HUES64 (cell line): Measurements from ENCODE around the gene LPCAT1.
"Not testable (repeated sequence)": the region's sequence is repeated elsewhere in the genome, so short reads cannot be mapped to it uniquely, and the experiment has no call there.

Experiments
- H3K27ac ChIP-seq: 2 replicates; pipeline ENCODE4 v1.7.0; 2013; ENCODE audit warnings: low read depth, low read length, inconsistent platforms
- H3K27me3 ChIP-seq: 2 replicates; pipeline ENCODE4 v1.6.1; 2013; ENCODE audit warnings: mild to moderate bottlenecking, low read length; ENCODE audit not compliant: insufficient read depth
- H3K36me3 ChIP-seq: 2 replicates; pipeline ENCODE4 v1.6.1; 2013; ENCODE audit warnings: mild to moderate bottlenecking, low read length; ENCODE audit not compliant: insufficient read depth
- H3K4me1 ChIP-seq: 2 replicates; pipeline ENCODE4 v1.6.1; 2013; ENCODE audit warnings: mild to moderate bottlenecking, low read length, moderate library complexity; ENCODE audit not compliant: insufficient read depth
- H3K4me3 ChIP-seq: 2 replicates; pipeline ENCODE4 v1.5.1; 2013; ENCODE audit warnings: mild to moderate bottlenecking, low read length, moderate library complexity
- H3K9ac ChIP-seq: 2 replicates; pipeline ENCODE4 v1.6.1; 2013; ENCODE audit warnings: mild to moderate bottlenecking, low read depth, low read length
- H3K9me3 ChIP-seq: 2 replicates; pipeline ENCODE4 v1.6.1; 2013; ENCODE audit warnings: low read depth, low read length; ENCODE audit not compliant: insufficient read depth
- WGBS: fragments of 150-250, 120-280 bp; methylation state at CpG from one replicate; pipeline ENCODE4 v1.1.7; 2013; ENCODE audit warnings: missing lambda C conversion rate; 5-methylcytosine and 5-hydroxymethylcytosine counted together

LPCAT1 gene

GRCh38 chr5:1465117-1465516 lies 58.6 kb downstream of the LPCAT1 start:
- no peak overlapping the region for H3K9ac ChIP-seq
- no peaks in the 10 kb centered on the region for H3K9me3 ChIP-seq
- 97% methylated on average over 22 of the region's 22 CpGs for WGBS
- H3K4me3 ChIP-seq: no peak overlapping the region
- no peaks in the 10 kb centered on the region for H3K27me3 ChIP-seq
- H3K27ac ChIP-seq: no peak overlapping the region
- no peaks in the 10 kb centered on the region for H3K4me1 ChIP-seq
- H3K36me3 ChIP-seq: peaks cover 92% of the 10 kb centered on the region

GRCh38 chr5:1464511-1464910 lies 59.2 kb downstream of the LPCAT1 start:
- Histone ChIP-seq H3K36me3 (peaks cover 94% of the 10 kb centered on the region), H3K27me3 (no peaks in the 10 kb centered on the region), H3K9me3 (peaks cover 5% of the 10 kb centered on the region; the same call in 1 of the 2 replicates), H3K4me1 (no peaks in the 10 kb centered on the region), H3K27ac (no peak overlapping the region), H3K4me3 (no peak overlapping the region), H3K9ac (no peak overlapping the region)
- WGBS: 89% methylated on average over 18 of the region's 18 CpGs

GRCh38 chr5:1464096-1464446 lies 59.7 kb downstream of the LPCAT1 start:
- Histone ChIP-seq H3K4me3 (no peak overlapping the region), H3K36me3 (peaks cover 98% of the 10 kb centered on the region), H3K9ac (no peak overlapping the region), H3K4me1 (no peaks in the 10 kb centered on the region), H3K27ac (no peak overlapping the region), H3K27me3 (no peaks in the 10 kb centered on the region), H3K9me3 (peaks cover 8% of the 10 kb centered on the region; the same call in 1 of the 2 replicates)
- WGBS: 94% methylated on average over 14 of the region's 14 CpGs

- Histone ChIP-seq H3K27ac (no peak overlapping the region), H3K9me3 (peaks cover 10% of the 10 kb centered on the region), H3K27me3 (no peaks in the 10 kb centered on the region), H3K4me1 (no peaks in the 10 kb centered on the region), H3K9ac (no peak overlapping the region), H3K36me3 (peaks cover 95% of the 10 kb centered on the region), H3K4me3 (no peak overlapping the region)
- 97% methylated on average over 46 of the region's 46 CpGs for WGBS
These were observed 60.2 kb downstream of the LPCAT1 start for GRCh38 chr5:1463326-1464095.

GRCh38 chr5:1462358-1462757 lies 61.4 kb downstream of the LPCAT1 start:
- H3K36me3 ChIP-seq: peaks cover 97% of the 10 kb centered on the region

GRCh38 chr5:1461396-1461795 lies 62.4 kb downstream of the LPCAT1 start:
- Histone ChIP-seq H3K36me3 (peaks cover 90% of the 10 kb centered on the region), H3K9ac (no peak overlapping the region), H3K27me3 (no peaks in the 10 kb centered on the region), H3K4me3 (no peak overlapping the region), H3K4me1 (no peaks in the 10 kb centered on the region), H3K27ac (no peak overlapping the region), H3K9me3 (peaks cover 31% of the 10 kb centered on the region)
- WGBS: 96% methylated on average over 10 of the region's 10 CpGs

More at GRCh38 chr5:1462358-1462757, 61.4 kb downstream of the LPCAT1 start:
- no peaks in the 10 kb centered on the region for H3K4me1 ChIP-seq
- H3K9me3 ChIP-seq: peaks cover 21% of the 10 kb centered on the region
- H3K27ac ChIP-seq: no peak overlapping the region
- WGBS: 90% methylated on average over 20 of the region's 20 CpGs
- no peak overlapping the region for H3K4me3 ChIP-seq
- H3K9ac ChIP-seq: no peak overlapping the region
- H3K27me3 ChIP-seq: no peaks in the 10 kb centered on the region

- no peak overlapping the region for H3K9ac ChIP-seq
- H3K36me3 ChIP-seq: peaks cover 78% of the 10 kb centered on the region
- 97% methylated on average over 16 of the region's 16 CpGs for WGBS
- H3K9me3 ChIP-seq: peaks cover 42% of the 10 kb centered on the region
- no peaks in the 10 kb centered on the region for H3K4me1 ChIP-seq
- no peaks in the 10 kb centered on the region for H3K27me3 ChIP-seq
- H3K27ac ChIP-seq: no peak overlapping the region
- no peak overlapping the region for H3K4me3 ChIP-seq
These were observed 63.6 kb downstream of the LPCAT1 start for GRCh38 chr5:1460054-1460682.

- H3K4me3 ChIP-seq, H3K4me1 ChIP-seq, H3K9ac ChIP-seq, H3K27me3 ChIP-seq, H3K27ac ChIP-seq: not testable (repeated sequence)
- WGBS: 97% methylated on average over 2 of the region's 2 CpGs
- Histone ChIP-seq H3K9me3 (peaks cover 49% of the 10 kb centered on the region), H3K36me3 (peaks cover 70% of the 10 kb centered on the region)
These were observed 64.3 kb downstream of the LPCAT1 start for GRCh38 chr5:1459435-1459834.

- Histone ChIP-seq H3K36me3 (peaks cover 39% of the 10 kb centered on the region), H3K9me3 (peaks cover 59% of the 10 kb centered on the region)
- 85% methylated on average over 6 of the region's 20 CpGs for WGBS
- H3K9ac ChIP-seq, H3K4me3 ChIP-seq, H3K27me3 ChIP-seq, H3K27ac ChIP-seq, H3K4me1 ChIP-seq: not testable (repeated sequence)
These were observed 67.5 kb downstream of the LPCAT1 start for GRCh38 chr5:1456110-1456881.

GRCh38 chr5:1453613-1454012 lies 70.1 kb downstream of the LPCAT1 start:
- Histone ChIP-seq H3K9me3 (peaks cover 51% of the 10 kb centered on the region), H3K9ac (no peak overlapping the region), H3K4me1 (no peaks in the 10 kb centered on the region), H3K4me3 (no peak overlapping the region), H3K36me3 (peaks cover 15% of the 10 kb centered on the region; the same call in 1 of the 2 replicates), H3K27me3 (peaks cover 10% of the 10 kb centered on the region), H3K27ac (no peak overlapping the region)
- WGBS: 87% methylated on average over 2 of the region's 2 CpGs

- peaks cover 8% of the 10 kb centered on the region; the same call in 1 of the 2 replicates for H3K9me3 ChIP-seq
- no peak overlapping the region for H3K9ac ChIP-seq
- H3K27ac ChIP-seq: no peak overlapping the region
- no peak overlapping the region for H3K4me3 ChIP-seq
- 89% methylated on average over 12 of the region's 12 CpGs for WGBS
- no peaks in the 10 kb centered on the region for H3K4me1 ChIP-seq
- peaks cover 53% of the 10 kb centered on the region for H3K27me3 ChIP-seq
- H3K36me3 ChIP-seq: no peaks in the 10 kb centered on the region
These were observed 74.6 kb downstream of the LPCAT1 start for GRCh38 chr5:1449081-1449630.
